H9 (cell line): ENCODE results near the gene BLOC1S5. TPM values are rescaled to one million over a fixed set of nuclear protein-coding genes. Genes with fewer than 3 reads are reported as not detected.

Source experiments
- DNase-seq: peaks from one replicate; pipeline ENCODE4 v3.0.0-alpha.2; 2017
- H2AFZ ChIP-seq: one replicate; pipeline ENCODE4 v1.6.1; 2013; ENCODE audit warnings: mild to moderate bottlenecking, low read length, control low read depth, moderate library complexity
- H2AK5ac ChIP-seq: 2 replicates; pipeline ENCODE4 v1.6.1; 2013; ENCODE audit warnings: low read length, control low read depth, mixed read lengths; ENCODE audit not compliant: insufficient read length
- H2BK120ac ChIP-seq: one replicate; pipeline ENCODE4 v1.6.1; 2013; ENCODE audit warnings: low read depth, mild to moderate bottlenecking, low read length, control low read depth, inconsistent platforms; ENCODE audit not compliant: poor library complexity, severe bottlenecking
- H2BK12ac ChIP-seq: 2 replicates; pipeline ENCODE4 v1.6.1; 2013; ENCODE audit warnings: low read length, control low read depth, mixed read lengths, low read depth; ENCODE audit not compliant: insufficient read length
- H2BK15ac ChIP-seq: 2 replicates; pipeline ENCODE4 v1.6.1; 2013; ENCODE audit warnings: low read depth, low read length, control low read depth
- H2BK20ac ChIP-seq: one replicate; pipeline ENCODE4 v1.6.1; 2013; ENCODE audit warnings: low read depth, mild to moderate bottlenecking, low read length, control low read depth, inconsistent platforms; ENCODE audit not compliant: poor library complexity, severe bottlenecking
- H2BK5ac ChIP-seq: 2 replicates; pipeline ENCODE4 v1.6.1; 2013; ENCODE audit warnings: low read length, control low read depth, mixed read lengths; ENCODE audit not compliant: insufficient read length
- H3K14ac ChIP-seq: 2 replicates; pipeline ENCODE4 v1.6.1; 2013; ENCODE audit warnings: low read length, control low read depth; ENCODE audit not compliant: insufficient read depth
- H3K18ac ChIP-seq: 2 replicates; pipeline ENCODE4 v1.6.1; 2013; ENCODE audit warnings: low read depth, mild to moderate bottlenecking, mixed read lengths, low read length, control low read depth; ENCODE audit not compliant: insufficient read length
- H3K23ac ChIP-seq: 2 replicates; pipeline ENCODE4 v1.6.1; 2013; ENCODE audit warnings: low read length, control low read depth, mixed read lengths, low read depth; ENCODE audit not compliant: insufficient read length
- H3K23me2 ChIP-seq: 2 replicates; pipeline ENCODE4 v1.6.1; 2013; ENCODE audit warnings: low read depth, mild to moderate bottlenecking, mixed read lengths, low read length, control low read depth; ENCODE audit not compliant: insufficient read length, poor library complexity, severe bottlenecking
- H3K27ac ChIP-seq: 2 replicates; pipeline ENCODE4 v1.5.1; 2013; ENCODE audit warnings: low read length, control low read depth, mixed read lengths, low read depth; ENCODE audit not compliant: insufficient read length
- H3K27me3 ChIP-seq: 2 replicates; pipeline ENCODE4 v1.6.1; 2013; ENCODE audit warnings: low read length, control low read depth, inconsistent platforms; ENCODE audit not compliant: insufficient read depth
- H3K4ac ChIP-seq: 2 replicates; pipeline ENCODE4 v1.6.1; 2013; ENCODE audit warnings: low read depth, mild to moderate bottlenecking, control low read depth, inconsistent platforms, low read length, moderate library complexity
- H3K4me1 ChIP-seq: 2 replicates; pipeline ENCODE4 v1.6.1; 2013; ENCODE audit warnings: low read length, control low read depth, inconsistent platforms; ENCODE audit not compliant: insufficient read depth
- H3K4me2 ChIP-seq: 2 replicates; pipeline ENCODE4 v1.6.1; 2013; ENCODE audit warnings: low read length, control low read depth, mixed read lengths; ENCODE audit not compliant: insufficient read length, insufficient read depth
- H3K56ac ChIP-seq: 2 replicates; pipeline ENCODE4 v1.6.1; 2013; ENCODE audit warnings: low read depth, mild to moderate bottlenecking, mixed read lengths, low read length, control low read depth; ENCODE audit not compliant: insufficient read length
- H3K79me1 ChIP-seq: 2 replicates; pipeline ENCODE4 v1.6.1; 2013; ENCODE audit warnings: low read depth, mild to moderate bottlenecking, moderate library complexity, low read length, control low read depth, inconsistent platforms; ENCODE audit not compliant: insufficient read depth, poor library complexity, severe bottlenecking
- H3K79me2 ChIP-seq: 2 replicates; pipeline ENCODE4 v1.6.1; 2013; ENCODE audit warnings: low read length, control low read depth, inconsistent platforms; ENCODE audit not compliant: insufficient read depth
- H3K9ac ChIP-seq: 2 replicates; pipeline ENCODE4 v1.6.1; 2013; ENCODE audit warnings: low read length, control low read depth, mixed read lengths; ENCODE audit not compliant: insufficient read length; ENCODE audit errors: extremely low read depth
- H3K9me3 ChIP-seq: one replicate; pipeline ENCODE4 v1.6.1; 2013; ENCODE audit warnings: low read depth, low read length, inconsistent platforms; ENCODE audit not compliant: control insufficient read depth
- H3T11ph ChIP-seq: one replicate; pipeline ENCODE4 v1.6.1; 2013; ENCODE audit warnings: mild to moderate bottlenecking, low read length, control low read depth, inconsistent platforms
- H4K20me1 ChIP-seq: one replicate; pipeline ENCODE4 v1.6.1; 2013; ENCODE audit not compliant: control insufficient read depth, insufficient read length, insufficient read depth
- H4K5ac ChIP-seq: 2 replicates; pipeline ENCODE4 v1.6.1; 2013; ENCODE audit warnings: low read depth, mild to moderate bottlenecking, mixed read lengths, low read length, control low read depth; ENCODE audit not compliant: insufficient read length
- H4K8ac ChIP-seq: replicated peaks from 2 replicates; pipeline ENCODE4 v1.6.1; 2013; ENCODE audit warnings: low read length, control low read depth, mixed read lengths, low read depth; ENCODE audit not compliant: insufficient read length
- H4K91ac ChIP-seq: 2 replicates; pipeline ENCODE4 v1.6.1; 2013; ENCODE audit warnings: low read depth, mild to moderate bottlenecking, moderate library complexity, mixed read lengths, low read length, control low read depth; ENCODE audit not compliant: insufficient read length
- H3K27ac Mint-ChIP-seq, 3 experiments: 2 replicates in 2 of 3; 3 replicates in 1 of 3; pipeline ENCODE4 v1.8.0; 2020 to 2021; ENCODE audit warnings: mixed read lengths in 3 of 3, mild to moderate bottlenecking in 1 of 3, moderate library complexity in 1 of 3
- H3K27me3 Mint-ChIP-seq: 2 replicates; pipeline ENCODE4 v1.8.0; 2021; ENCODE audit warnings: low read depth, mild to moderate bottlenecking, moderate library complexity, mixed read lengths
- H3K36me3 Mint-ChIP-seq, 3 experiments: 2 replicates in 2 of 3; 3 replicates in 1 of 3; pipeline ENCODE4 v1.8.0; 2020 to 2021; ENCODE audit warnings: low read depth in 3 of 3, mixed read lengths in 3 of 3; ENCODE audit not compliant: insufficient read depth in 1 of 3
- H3K4me1 Mint-ChIP-seq, 2 experiments: 2 replicates each; pipeline ENCODE4 v1.8.0; 2020; ENCODE audit warnings: mixed read lengths in 2 of 2
- H3K4me3 Mint-ChIP-seq, 2 experiments: 2 replicates in 1 of 2; 3 replicates in 1 of 2; pipeline ENCODE4 v1.8.0; 2020 to 2021; ENCODE audit warnings: mild to moderate bottlenecking in 2 of 2, mixed read lengths in 2 of 2, moderate library complexity in 1 of 2
- H3K9me3 Mint-ChIP-seq, 2 experiments: 2 replicates in 1 of 2; 3 replicates in 1 of 2; pipeline ENCODE4 v1.8.0; 2020; ENCODE audit warnings: mild to moderate bottlenecking in 2 of 2, mixed read lengths in 2 of 2, moderate library complexity in 1 of 2
- whole genome bisulfite sequencing: extraction: QIAGEN DNeasy Blood & Tissue Kit; methylation state at CpG from one replicate; pipeline ENCODE4 v1.1.7; 2013; ENCODE audit warnings: missing lambda C conversion rate, low lambda C conversion rate, mixed read lengths; ENCODE audit not compliant: insufficient read length; ENCODE audit errors: extremely low coverage; 5-methylcytosine and 5-hydroxymethylcytosine counted together
- total RNA-seq: library from RNA; stranded (reverse); gene quantifications from 2 replicates; pipeline ENCODE4 v1.2.1, GENCODE V29; 2021
- TF ChIP-seq, protein P1 (sequence below): fragments of 200-600 bp; sonication (generic); conservative IDR thresholded peaks from 3 replicates; pipeline ENCODE4 v1.8.0; 2021; ENCODE audit warnings: antibody characterized with exemption, mild to moderate bottlenecking

BLOC1S5 gene
- total RNA-seq, 1 experiment from 2014 or later, result 15.6 TPM

DNA sequence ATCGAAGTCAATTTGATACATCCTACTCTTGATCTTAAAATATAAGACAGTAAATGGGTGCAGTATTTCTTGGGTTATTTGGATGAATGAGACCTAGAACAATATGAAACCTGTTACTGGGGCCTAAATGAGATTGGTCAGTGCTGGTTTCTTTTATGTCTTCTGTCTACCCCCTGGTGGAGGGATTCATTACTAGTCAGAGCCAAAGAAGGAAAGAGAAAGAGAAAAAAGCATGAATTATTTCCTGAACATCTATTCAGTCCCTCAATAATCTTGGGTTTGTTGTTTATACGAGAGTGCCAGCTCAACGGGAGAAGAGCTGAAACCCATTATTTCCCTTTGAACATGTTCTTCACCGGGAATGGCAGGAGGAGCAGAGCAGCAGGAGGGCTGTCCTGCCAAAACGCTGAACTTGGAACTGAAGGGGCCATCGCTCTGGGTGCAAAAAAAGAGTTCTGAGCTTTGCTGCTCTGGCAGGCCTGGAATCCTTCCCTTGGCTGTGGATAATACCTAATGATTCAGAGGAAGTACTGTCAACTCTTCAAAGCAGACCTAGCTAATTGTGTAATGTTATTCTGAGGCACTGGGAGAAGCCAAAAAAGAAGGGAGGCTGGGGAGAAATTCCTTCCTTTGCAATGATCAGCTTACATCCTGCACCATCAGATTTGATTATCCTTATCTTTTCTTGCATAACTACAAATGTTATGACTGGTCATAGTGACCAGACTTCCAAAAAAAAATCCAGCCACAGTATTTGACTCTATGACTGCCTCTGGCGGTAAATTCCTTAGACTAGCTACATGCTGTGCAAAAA, 72.0 kb downstream of the BLOC1S5 start:
- no peak overlapping the region for H2BK15ac ChIP-seq
- no peak for DNase-seq
- no peak overlapping the region for H4K8ac ChIP-seq
- H2BK20ac ChIP-seq, result no peak overlapping the region
- TF ChIP-seq, protein P1, sequence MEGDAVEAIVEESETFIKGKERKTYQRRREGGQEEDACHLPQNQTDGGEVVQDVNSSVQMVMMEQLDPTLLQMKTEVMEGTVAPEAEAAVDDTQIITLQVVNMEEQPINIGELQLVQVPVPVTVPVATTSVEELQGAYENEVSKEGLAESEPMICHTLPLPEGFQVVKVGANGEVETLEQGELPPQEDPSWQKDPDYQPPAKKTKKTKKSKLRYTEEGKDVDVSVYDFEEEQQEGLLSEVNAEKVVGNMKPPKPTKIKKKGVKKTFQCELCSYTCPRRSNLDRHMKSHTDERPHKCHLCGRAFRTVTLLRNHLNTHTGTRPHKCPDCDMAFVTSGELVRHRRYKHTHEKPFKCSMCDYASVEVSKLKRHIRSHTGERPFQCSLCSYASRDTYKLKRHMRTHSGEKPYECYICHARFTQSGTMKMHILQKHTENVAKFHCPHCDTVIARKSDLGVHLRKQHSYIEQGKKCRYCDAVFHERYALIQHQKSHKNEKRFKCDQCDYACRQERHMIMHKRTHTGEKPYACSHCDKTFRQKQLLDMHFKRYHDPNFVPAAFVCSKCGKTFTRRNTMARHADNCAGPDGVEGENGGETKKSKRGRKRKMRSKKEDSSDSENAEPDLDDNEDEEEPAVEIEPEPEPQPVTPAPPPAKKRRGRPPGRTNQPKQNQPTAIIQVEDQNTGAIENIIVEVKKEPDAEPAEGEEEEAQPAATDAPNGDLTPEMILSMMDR, result peak; percentile 58
- no peak overlapping the region for H2AFZ ChIP-seq
- no peaks in the 10 kb centered on the region for H3K79me2 ChIP-seq
- H4K91ac ChIP-seq, result no peak overlapping the region
- no peaks in the 10 kb centered on the region for H3K36me3 Mint-ChIP-seq
- H3K27me3 ChIP-seq, result no peaks in the 10 kb centered on the region
- no peak overlapping the region for H3T11ph ChIP-seq
- no peak overlapping the region for H3K9ac ChIP-seq
- H3K9me3 ChIP-seq, result no peaks in the 10 kb centered on the region
- peaks cover 6 to 7% of the 10 kb centered on the region in 2 experiments for H3K4me1 Mint-ChIP-seq
- no peak overlapping the region for H2BK5ac ChIP-seq
- no peak overlapping the region for H4K5ac ChIP-seq
- H3K4ac ChIP-seq, result no peak overlapping the region
- H3K27me3 Mint-ChIP-seq, result no peaks in the 10 kb centered on the region; the same call in 1 of the 2 replicates
- peak overlapping the region in 1 of 3 experiments; percentile 39; a peak in 1 of 7 replicates for H3K27ac Mint-ChIP-seq
- H3K27ac ChIP-seq, result no peak overlapping the region
- H3K9me3 Mint-ChIP-seq, result no peaks in the 10 kb centered on the region
- no peak overlapping the region for H3K4me2 ChIP-seq
- no peaks in the 10 kb centered on the region for H4K20me1 ChIP-seq
- H2BK120ac ChIP-seq, result no peak overlapping the region
- H2AK5ac ChIP-seq, result no peak overlapping the region
- H3K14ac ChIP-seq, result no peak overlapping the region
- no peak overlapping the region for H3K4me3 Mint-ChIP-seq
- no peak overlapping the region for H2BK12ac ChIP-seq
- no CpG with 5 or more reads among the region's 7 CpGs for WGBS
- no peak overlapping the region for H3K18ac ChIP-seq
- no peaks in the 10 kb centered on the region for H3K79me1 ChIP-seq
- H3K23ac ChIP-seq, result no peak overlapping the region
- no peaks in the 10 kb centered on the region for H3K23me2 ChIP-seq
- H3K4me1 ChIP-seq, result no peaks in the 10 kb centered on the region
- no peak overlapping the region for H3K56ac ChIP-seq
